Vagina (tissue), 2 donors: Measurements from ENCODE around the gene TNFSF13. TPM values are rescaled to one million over a fixed set of nuclear protein-coding genes. Genes with fewer than 3 reads are reported as not detected.

ENCODE experiments used
- DNase-seq, 2 donors: peaks; one replicate each; pipeline ENCODE4 v3.0.0-alpha.2; 2017; ENCODE audit errors: extremely low spot score in 2 of 2
- H3K27ac ChIP-seq: fragments of 200-600 bp; sonication (generic); one replicate; pipeline ENCODE4 v1.5.1; 2019
- H3K27me3 ChIP-seq: fragments of 200-600 bp; sonication (generic); one replicate; pipeline ENCODE4 v1.5.1; 2019
- H3K36me3 ChIP-seq, 2 donors: fragments of 200-600 bp; sonication (generic); one replicate each; pipeline ENCODE4 v1.5.1; 2017 to 2019
- H3K4me1 ChIP-seq: fragments of 200-600 bp; sonication (generic); one replicate; pipeline ENCODE4 v1.5.1; 2019
- H3K4me3 ChIP-seq, 2 donors: fragments of 200-600 bp; sonication (generic); 1 replicate in 1 of 2; 2 replicates in 1 of 2; pipeline ENCODE4 v1.5.1; 2016 to 2019
- H3K9me3 ChIP-seq: fragments of 200-600 bp; sonication (generic); one replicate; pipeline ENCODE4 v1.5.1; 2019
- POLR2A ChIP-seq, 2 donors: fragments of 450-650 bp; IDR thresholded peaks; one replicate each; pipeline ENCODE4 v1.6.1; 2017; ENCODE audit warnings: antibody characterized with exemption in 2 of 2, mild to moderate bottlenecking in 2 of 2, moderate library complexity in 2 of 2
- POLR2AphosphoS5 ChIP-seq, 2 donors: sonication (generic); formaldehyde crosslinking; IDR thresholded peaks; one replicate each; pipeline ENCODE4 v1.9.0; 2017; ENCODE audit warnings: antibody characterized with exemption in 2 of 2, mild to moderate bottlenecking in 2 of 2, low read depth in 1 of 2; ENCODE audit not compliant: insufficient read depth in 1 of 2
- intact Hi-C: fragments of 100-400 bp; cut with DNase I; formaldehyde crosslinking; loops from one replicate; pipeline ENCODE4 v1.15.1; 2023
- small RNA-seq: library from RNA; depleted of rRNA; stranded (forward); fragments of <200 nt; gene quantifications from one replicate; pipeline ENCODE3, GENCODE V24; 2016
- total RNA-seq: library from RNA; depleted of rRNA; stranded (reverse); fragments of >200 nt; gene quantifications from one replicate; pipeline ENCODE4 v1.2.3, GENCODE V29; 2016
- TF ChIP-seq, protein P1 (sequence below), 3 experiments: fragments of 450-650 bp in 2 of 3; fragments of 200-600 bp in 1 of 3; sonication (generic) in 1 of 3; IDR thresholded peaks; one replicate each; pipeline ENCODE4 v1.5.1; 2017 to 2019; ENCODE audit warnings: antibody characterized with exemption in 3 of 3, mild to moderate bottlenecking in 2 of 3, moderate library complexity in 2 of 3

The TNFSF13 gene
- total RNA-seq, 1 donor from 2014 or later: 20.1 TPM

DNA sequence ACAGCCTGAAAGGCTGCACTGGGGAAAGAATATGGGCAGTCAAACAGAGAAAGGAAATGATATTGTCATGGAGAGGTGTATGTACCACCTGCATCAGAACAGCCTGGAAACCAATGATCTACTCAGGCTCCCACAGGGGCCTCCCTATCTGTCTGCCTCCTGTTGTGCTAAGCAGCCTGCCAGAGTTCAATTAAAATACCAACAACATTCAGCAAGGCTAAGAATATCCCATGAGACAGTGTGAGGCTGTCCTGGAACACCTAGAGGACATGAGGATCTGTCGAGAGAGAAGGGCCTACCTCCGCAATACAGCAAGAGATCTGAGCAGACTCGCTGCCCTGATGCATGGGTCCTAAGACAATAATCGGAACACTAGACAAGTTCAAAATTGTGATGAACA, 47.7 kb downstream of the TNFSF13 start:
- Histone ChIP-seq H3K4me1 (peaks cover 20% of the 10 kb centered on the region), H3K9me3 (no peaks in the 10 kb centered on the region), H3K27me3 (no peaks in the 10 kb centered on the region), H3K4me3 (no peak overlapping the region), H3K27ac (no peak overlapping the region), H3K36me3 (peaks cover 6 to 43% of the 10 kb centered on the region in 2 donors)
- DNase-seq: no peak
- intact Hi-C loops: no loop called here
- TF ChIP-seq, protein P1, sequence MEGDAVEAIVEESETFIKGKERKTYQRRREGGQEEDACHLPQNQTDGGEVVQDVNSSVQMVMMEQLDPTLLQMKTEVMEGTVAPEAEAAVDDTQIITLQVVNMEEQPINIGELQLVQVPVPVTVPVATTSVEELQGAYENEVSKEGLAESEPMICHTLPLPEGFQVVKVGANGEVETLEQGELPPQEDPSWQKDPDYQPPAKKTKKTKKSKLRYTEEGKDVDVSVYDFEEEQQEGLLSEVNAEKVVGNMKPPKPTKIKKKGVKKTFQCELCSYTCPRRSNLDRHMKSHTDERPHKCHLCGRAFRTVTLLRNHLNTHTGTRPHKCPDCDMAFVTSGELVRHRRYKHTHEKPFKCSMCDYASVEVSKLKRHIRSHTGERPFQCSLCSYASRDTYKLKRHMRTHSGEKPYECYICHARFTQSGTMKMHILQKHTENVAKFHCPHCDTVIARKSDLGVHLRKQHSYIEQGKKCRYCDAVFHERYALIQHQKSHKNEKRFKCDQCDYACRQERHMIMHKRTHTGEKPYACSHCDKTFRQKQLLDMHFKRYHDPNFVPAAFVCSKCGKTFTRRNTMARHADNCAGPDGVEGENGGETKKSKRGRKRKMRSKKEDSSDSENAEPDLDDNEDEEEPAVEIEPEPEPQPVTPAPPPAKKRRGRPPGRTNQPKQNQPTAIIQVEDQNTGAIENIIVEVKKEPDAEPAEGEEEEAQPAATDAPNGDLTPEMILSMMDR (IDR thresholded peaks at IDR 0.05): no peak
- TF ChIP-seq POLR2AphosphoS5 (IDR thresholded peaks at IDR 0.05; ENCODE audit: insufficient read depth in 1 of 2, low read depth in 1 of 2): no peak
- no peak for TF ChIP-seq POLR2A (IDR thresholded peaks at IDR 0.05)

DNA sequence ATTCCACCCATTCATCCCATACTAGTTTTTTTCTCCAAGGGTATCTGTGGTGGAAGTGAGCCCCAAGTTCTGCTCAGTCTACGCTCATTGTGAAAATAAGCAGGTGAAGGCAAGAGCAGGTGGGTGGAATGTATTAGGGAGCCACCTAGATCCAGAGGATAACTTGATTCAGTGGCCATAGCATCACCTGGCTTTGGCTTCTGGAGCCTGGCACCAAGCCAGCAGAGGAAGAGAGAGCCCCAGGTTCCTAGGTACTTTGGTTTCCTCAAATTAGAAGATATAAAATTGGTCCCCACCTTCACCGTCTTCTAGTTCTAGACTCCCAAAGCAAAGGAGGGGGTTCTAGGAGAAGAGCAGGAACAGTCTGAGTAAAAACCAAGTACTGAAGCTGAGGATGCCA, 52.1 kb downstream of the TNFSF13 start:
- intact Hi-C loops: no loop called here

More for the DNA sequence above, 52.1 kb downstream of the TNFSF13 start:
- Histone ChIP-seq H3K27me3 (no peaks in the 10 kb centered on the region), H3K4me3 (no peak overlapping the region), H3K9me3 (no peaks in the 10 kb centered on the region), H3K36me3 (no peaks in the 10 kb centered on the region), H3K4me1 (peaks cover 54% of the 10 kb centered on the region), H3K27ac (no peak overlapping the region)
- TF ChIP-seq, protein P1 (IDR thresholded peaks at IDR 0.05): no peak
- TF ChIP-seq POLR2AphosphoS5 (IDR thresholded peaks at IDR 0.05; ENCODE audit: insufficient read depth in 1 of 2, low read depth in 1 of 2) (no peak), POLR2A (IDR thresholded peaks at IDR 0.05) (no peak)
- DNase-seq: no peak

Small RNA genes lying within 50 kb of the gene (small RNA-seq; reads per million reads assigned to genes)
- not detected for gene CD68
- gene RF00019: not detected
- not detected for gene SNORA48
- not detected for gene SNORD10

Other genes with a start within 250 kb of the TNFSF13 start
- gene GPS2, start 243.4 kb upstream of the TNFSF13 start, total RNA-seq: 51.1 TPM
- 22.6 TPM for gene NEURL4, start 229.4 kb upstream of the TNFSF13 start, total RNA-seq
- 7.6 TPM for gene ACAP1, start 222.2 kb upstream of the TNFSF13 start, total RNA-seq
- 12.5 TPM for gene KCTD11, start 206.6 kb upstream of the TNFSF13 start, total RNA-seq
- not detected for gene TMEM95, start 203.6 kb upstream of the TNFSF13 start, total RNA-seq
- 10.1 TPM for gene TNK1, start 177.7 kb upstream of the TNFSF13 start, total RNA-seq
- gene PLSCR3, start 164.2 kb upstream of the TNFSF13 start, total RNA-seq: 37.1 TPM
- 118 TPM for gene TMEM256, start 154.7 kb upstream of the TNFSF13 start, total RNA-seq
- gene NLGN2, start 150.9 kb upstream of the TNFSF13 start, total RNA-seq: 25.5 TPM
- gene SPEM1, start 138.4 kb upstream of the TNFSF13 start, total RNA-seq: not detected
- gene SPEM2, start 133.1 kb upstream of the TNFSF13 start, total RNA-seq: not detected
- gene SPEM3, start 129.9 kb upstream of the TNFSF13 start, total RNA-seq: not detected
- 9.8 TPM for gene TMEM102, start 123.3 kb upstream of the TNFSF13 start, total RNA-seq
- gene FGF11, start 119.2 kb upstream of the TNFSF13 start, total RNA-seq: 10.8 TPM
- gene CHRNB1, start 113.7 kb upstream of the TNFSF13 start, total RNA-seq: 5.9 TPM
- gene ZBTB4, start 79.1 kb upstream of the TNFSF13 start, total RNA-seq: 38.1 TPM
- gene SLC35G6, start 77.3 kb upstream of the TNFSF13 start, total RNA-seq: not detected
- gene POLR2A, start 74.4 kb upstream of the TNFSF13 start, total RNA-seq: 118 TPM
- 60.6 TPM for gene TNFSF12, start 9.7 kb upstream of the TNFSF13 start, total RNA-seq
- 60.2 TPM for gene SENP3, start 3.2 kb downstream of the TNFSF13 start, total RNA-seq
- gene CD68, start 20.9 kb downstream of the TNFSF13 start, total RNA-seq: 40.0 TPM
- 73.4 TPM for gene MPDU1, start 25.1 kb downstream of the TNFSF13 start, total RNA-seq
- gene SOX15, start 31.3 kb downstream of the TNFSF13 start, total RNA-seq: 44.4 TPM
- gene FXR2, start 56.1 kb downstream of the TNFSF13 start, total RNA-seq: 36.1 TPM
- gene SAT2, start 69.1 kb downstream of the TNFSF13 start, total RNA-seq: 69.7 TPM
- gene SHBG, start 71.4 kb downstream of the TNFSF13 start, total RNA-seq: not detected
- gene ATP1B2, start 92.2 kb downstream of the TNFSF13 start, total RNA-seq: 2.7 TPM
- gene TP53, start 128.7 kb downstream of the TNFSF13 start, total RNA-seq: 18.7 TPM
- 7.6 TPM for gene WRAP53, start 129.7 kb downstream of the TNFSF13 start, total RNA-seq
- 2.7 TPM for gene EFNB3, start 146.5 kb downstream of the TNFSF13 start, total RNA-seq
- 0.49 TPM for gene DNAH2, start 159.0 kb downstream of the TNFSF13 start, total RNA-seq